22Rv1 (cell line): ENCODE data around the gene SALL1.

Experiments
- H3K27ac ChIP-seq: fragments of 450-650 bp; 2 replicates; pipeline ENCODE4 v1.5.1; 2017
- CTCF ChIP-seq: fragments of 450-650 bp; IDR thresholded peaks from 2 replicates; pipeline ENCODE4 v1.5.1; 2017; ENCODE audit warnings: mild to moderate bottlenecking
- ZFX ChIP-seq: fragments of 450-650 bp; IDR thresholded peaks from 2 replicates; pipeline ENCODE4 v1.6.1; 2017; ENCODE audit warnings: antibody characterized with exemption, borderline replicate concordance

Gene SALL1

DNA sequence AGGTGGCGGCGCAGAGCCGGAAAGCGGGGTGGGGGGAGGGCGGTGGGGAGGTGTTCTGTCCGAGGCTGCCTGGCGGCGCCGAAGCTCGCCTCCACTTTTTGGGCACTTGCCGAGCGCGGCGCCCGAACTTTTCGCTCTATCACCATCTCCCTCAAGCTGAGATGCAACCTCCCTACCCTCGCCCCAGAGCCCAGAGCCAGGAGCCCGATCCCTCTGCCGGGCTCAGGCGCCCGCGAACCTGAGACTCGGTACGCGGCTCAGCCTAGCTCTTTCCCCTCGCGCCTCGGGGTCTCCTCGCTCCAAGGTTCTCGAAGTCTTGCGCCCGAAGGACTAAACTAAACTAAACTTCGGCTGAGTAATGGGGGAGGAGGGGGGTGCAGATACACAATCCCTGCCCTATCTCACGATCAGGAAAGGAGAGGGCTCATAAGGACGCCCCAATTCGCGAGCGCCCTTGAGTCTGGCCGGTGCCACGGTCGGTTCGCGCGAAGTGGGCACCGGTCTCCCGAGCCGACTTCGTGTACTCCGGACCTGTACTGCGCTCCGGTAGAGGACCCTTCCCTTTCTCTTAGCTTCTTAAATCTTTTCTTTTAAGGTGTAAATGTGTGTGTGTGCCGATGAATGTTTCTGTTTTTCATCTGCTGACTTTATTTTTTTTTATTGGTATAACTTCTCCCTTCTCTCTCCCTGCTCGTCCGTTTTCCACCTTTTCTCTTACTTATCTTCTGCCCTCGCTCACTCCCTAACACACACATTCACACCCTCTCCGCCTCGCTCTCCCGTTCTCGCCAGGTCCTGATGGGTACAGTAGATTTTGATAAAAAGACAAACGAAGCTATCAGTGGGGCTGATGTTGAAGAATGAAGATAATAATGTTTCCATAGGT is 1.9 kb upstream of the SALL1 start:
- H3K27ac ChIP-seq = no peak overlapping the region
- TF ChIP-seq CTCF (no peak), ZFX (no peak)

DNA sequence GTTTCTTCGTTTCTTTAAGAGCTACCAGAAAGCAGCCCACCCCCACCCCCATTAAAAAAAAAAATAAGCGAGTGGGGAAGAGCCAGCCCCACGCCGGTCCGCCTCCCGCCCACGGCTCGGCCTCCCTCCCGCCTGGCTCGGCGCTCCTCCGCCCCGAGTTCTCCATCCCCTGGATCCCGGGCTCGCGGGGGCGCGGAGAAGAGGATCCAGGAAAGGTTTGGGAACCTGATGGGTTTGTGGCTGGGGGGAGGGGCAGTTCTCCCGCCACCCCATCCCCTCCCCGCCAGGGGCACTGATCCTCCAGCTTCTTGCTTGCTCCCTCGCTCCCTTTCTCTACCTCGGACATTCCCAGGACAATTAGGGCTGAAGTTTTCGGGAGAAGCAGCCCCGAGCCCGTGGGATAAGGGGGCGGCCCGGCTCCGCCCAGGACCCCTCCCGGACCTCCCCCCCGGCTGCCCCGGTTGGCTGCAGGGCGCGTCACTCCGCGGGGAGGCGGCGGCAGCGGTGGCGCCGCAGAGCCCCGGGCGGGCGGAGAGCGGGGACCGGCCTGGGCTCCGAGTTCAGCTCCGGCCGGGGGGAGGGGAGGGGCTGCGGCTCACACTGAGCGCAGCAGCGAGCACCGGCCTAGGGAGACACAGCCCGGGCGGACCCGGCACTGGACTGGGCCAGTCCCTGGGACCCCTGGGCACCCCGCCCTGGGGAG is 1.0 kb upstream of the SALL1 start:
- H3K27ac ChIP-seq = no peak overlapping the region

DNA sequence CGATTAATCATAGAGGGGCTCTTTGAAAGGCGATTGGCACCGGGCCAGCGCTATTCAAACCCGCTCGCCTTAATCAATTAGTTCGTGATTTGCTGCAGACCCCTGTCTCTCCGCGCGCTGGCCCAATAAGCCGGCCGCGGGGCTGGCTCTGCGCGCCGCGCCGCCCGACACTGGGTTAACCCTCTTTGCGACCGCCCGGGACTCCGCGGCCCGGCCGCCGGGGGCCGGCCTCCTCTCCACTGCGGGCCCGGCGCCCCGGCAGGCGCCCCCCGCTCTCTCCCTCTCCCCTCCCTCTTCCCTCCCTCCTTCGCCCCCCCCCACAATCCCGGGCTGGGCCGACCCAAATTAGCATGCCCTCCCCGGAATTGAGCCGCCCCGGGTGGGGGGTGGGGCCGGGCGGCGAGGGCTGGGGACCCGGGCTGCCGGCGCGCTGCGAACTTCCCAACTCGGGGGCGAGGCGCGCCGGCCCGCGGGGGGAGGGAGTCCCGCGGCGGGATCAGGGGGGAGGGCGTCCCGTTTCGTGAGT is 428 bp upstream of the SALL1 start:
- H3K27ac ChIP-seq = no peak overlapping the region
- no peak for TF ChIP-seq CTCF
- TF ChIP-seq ZFX = no peak

More for the DNA sequence above, 1.0 kb upstream of the SALL1 start:
- TF ChIP-seq ZFX (no peak), CTCF (no peak)

DNA sequence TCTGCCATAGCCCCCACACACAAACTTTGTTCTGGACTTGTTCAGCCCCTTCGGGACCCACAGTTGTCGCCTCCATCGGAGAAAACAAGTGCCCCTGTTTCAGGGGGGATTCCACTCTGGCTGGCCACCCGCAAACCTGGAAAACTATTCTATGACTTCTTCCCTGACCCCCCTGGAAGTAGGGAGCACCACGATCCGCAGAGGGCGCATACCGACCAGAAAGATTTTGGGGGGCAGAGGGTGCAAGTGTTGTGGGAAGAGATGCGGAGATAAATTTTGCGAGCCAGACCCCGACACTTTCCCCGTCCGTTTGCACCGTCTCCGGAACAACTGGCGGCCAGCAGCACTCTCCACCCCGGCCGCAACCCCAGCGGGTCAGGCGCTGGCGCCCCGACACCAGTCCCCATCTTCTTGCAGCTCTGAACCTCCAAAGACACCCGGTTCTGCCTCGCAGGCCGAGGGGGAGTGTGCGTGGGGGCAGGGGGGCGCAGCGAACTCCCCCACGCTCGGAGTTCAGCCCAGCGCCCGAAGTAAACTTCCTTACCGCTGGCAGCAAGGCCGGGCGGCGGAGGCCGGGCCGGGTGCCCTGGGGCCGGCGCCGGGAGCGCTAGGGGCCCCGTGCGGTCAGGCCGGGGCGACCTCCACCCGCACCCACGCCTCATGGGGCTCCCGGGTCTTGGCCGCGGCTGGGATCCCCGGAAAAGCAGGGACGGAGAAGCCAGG is 744 bp downstream of the SALL1 start:
- TF ChIP-seq ZFX (no peak), CTCF (no peak)
- H3K27ac ChIP-seq = no peak overlapping the region

DNA sequence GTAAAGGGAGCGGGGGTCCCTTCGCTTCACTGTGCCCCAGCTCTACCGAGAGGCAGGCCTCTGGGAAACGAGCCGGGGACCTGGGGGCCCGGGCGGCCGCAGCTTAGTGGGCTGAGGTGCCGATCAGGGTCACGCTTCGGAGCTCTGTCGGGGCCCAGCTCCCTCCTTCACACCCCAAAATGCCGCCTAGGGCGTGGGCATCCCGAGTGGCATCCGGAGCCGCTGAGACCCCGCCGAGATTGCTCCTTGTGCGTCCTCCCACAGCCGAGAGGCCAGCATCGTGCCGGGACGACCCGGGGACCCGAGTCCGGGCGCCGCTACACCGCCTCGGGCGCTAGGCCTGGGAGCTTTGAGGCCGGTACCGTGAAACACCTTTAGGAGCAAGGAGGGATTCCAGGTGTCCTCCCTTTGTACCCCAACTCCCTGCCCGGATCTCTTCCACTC is 1.3 kb downstream of the SALL1 start:
- TF ChIP-seq CTCF = no peak
- no peak for TF ChIP-seq ZFX
- no peak overlapping the region for H3K27ac ChIP-seq

DNA sequence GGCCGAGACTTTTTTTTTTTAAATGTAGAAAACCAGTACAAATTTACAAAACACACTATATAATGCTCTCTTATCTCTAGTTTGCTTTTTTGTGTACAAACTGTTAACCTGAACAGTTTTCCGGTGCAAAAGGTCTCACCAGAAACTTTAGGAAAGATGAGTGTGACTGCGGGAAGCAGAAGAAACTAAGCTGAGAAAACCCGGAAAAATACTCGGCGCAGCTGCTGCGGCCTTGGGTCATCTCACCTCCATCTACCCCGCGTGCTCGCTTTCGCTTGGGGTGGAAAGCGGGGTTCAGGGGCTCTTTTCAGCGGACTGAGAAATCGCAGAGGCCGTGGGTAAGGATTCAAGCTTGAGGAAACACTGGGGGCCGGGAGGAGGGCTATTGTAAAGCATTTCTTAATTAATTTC is 1.8 kb downstream of the SALL1 start:
- no peak overlapping the region for H3K27ac ChIP-seq
- TF ChIP-seq CTCF = no peak
- no peak for TF ChIP-seq ZFX
